GM21717 (cell line): ENCODE results near the gene CCDC78.

Experiments used
- ATAC-seq: cut with Tn5 transposase; IDR thresholded peaks from one replicate; pipeline ENCODE4 v1.9.1; 2021; ENCODE audit warnings: mild to moderate bottlenecking, moderate library complexity; ENCODE audit not compliant: unreplicated experiment

The CCDC78 gene

GRCh38 chr16:679814-680624 is 46.2 kb downstream of the CCDC78 start, which contains the start of gene STUB1:
Gene STUB1, plus strand, starts transcription at chr16:680410. Its CDS starts 116 bp downstream, at chr16:680526.
- ATAC-seq = peak; percentile 31

DNA sequence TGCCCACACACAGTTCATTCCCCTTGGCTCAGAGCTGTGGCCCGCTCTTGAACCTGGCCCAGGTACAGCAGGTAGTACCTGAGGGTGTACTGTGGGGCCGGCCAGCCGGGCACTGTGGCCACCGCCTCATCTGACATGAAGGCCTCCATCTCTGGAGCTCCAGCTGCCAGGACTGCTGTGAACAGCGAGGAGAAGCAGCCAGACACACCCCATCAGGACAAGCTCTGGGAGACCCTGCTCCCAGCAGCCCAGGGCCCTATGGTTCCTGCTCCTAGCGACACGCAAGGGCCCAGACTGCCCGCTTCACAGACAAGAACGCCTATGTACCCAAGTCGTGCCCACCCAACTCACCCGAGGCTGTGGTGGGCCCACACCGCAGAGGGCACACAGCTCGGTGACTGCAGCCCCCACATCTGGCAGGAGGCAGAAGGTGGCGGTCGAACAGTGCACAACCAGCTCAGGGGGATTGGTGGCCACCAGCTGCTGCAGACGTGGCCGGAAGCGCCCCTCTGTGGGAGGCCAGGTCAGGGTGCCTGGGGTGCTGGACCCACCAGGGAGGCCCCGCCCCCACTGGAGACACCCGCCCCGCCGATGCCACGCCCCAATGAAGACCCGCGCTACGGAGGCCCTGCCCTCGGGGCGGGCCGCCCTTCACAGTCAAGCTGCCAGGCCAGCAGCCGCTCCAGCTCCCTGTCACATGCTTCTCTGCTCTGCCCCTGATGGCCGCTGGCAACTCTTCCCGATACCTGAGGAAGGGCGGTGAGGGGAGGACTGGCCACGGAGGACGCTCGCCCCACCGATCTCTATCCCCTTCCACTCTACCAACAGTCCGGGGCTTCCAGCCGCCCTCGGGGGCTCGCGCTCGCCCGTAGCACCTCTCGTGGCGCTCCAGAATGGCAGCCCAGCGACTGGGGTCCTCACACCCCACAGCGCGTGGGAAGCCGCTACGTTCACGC is 47.1 kb downstream of the CCDC78 start:
- ATAC-seq = no peak

DNA sequence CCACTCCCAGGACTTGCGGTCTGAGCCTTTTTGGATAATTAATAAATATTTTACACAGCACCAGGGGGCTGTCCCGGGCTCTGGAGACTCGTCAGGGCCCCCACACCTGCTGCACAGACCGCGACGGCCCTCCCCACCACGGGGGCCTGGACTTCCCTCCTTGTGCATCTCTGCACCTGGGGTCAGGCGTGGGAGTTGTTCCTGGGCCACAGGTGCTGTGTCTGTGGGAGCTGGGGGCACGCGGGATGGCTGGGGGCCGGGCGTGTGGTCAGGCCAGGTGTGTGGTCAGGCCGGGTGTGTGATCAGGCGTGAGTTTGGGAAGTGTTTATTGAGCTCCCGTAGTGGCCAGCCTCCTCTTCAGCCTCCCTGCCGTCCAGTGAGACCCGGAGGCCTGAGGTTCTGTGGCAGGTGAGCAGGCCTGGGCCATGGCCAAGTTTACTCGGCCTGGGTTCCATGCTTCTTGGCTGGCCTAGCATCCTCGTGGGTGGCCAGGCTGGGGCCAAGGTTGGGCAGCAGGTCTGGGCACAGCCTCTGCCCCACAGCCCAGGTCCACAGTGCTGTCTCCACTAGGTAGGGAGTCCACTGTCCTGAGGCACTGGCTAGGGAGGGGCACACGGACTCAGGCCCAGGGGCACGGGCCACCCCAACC is 47.9 kb downstream of the CCDC78 start:
- ATAC-seq = no peak

- no peak for ATAC-seq
These were observed 48.7 kb downstream of the CCDC78 start for GRCh38 chr16:677316-678190.

GRCh38 chr16:676913-677312 is 49.3 kb downstream of the CCDC78 start:
- ATAC-seq = no peak

- ATAC-seq = no peak
These were observed 49.7 kb downstream of the CCDC78 start for GRCh38 chr16:676565-676902.

DNA sequence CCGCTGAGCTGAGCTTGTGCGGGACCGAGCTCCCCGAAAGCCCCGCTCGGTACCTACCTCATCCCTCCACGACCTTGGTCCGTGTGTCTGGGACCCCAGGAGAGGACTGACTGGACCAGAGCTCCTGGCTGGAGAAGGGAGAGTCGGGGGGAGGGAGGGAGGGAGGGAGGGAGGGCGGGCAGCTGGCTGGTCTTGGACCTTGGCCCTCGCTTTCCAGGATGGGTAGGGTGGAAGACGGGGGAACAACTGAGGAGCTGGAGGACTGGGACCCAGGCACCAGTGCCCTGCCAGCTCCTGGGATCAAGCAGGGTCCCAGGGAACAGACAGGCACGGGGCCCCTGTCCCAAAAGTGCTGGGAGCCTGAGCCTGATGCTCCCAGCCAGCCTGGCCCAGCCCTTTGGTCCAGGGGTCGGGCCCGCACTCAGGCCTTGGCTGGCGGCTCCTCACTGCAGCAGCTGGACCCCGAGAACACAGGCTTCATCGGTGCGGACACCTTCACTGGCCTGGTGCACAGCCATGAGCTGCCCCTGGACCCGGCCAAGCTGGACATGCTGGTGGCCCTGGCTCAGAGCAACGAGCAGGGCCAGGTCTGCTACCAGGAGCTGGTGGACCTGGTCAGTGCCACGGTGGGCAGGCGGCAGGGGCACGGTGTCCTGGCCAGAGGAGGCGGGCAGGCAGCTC is 50.2 kb downstream of the CCDC78 start:
- no peak for ATAC-seq

GRCh38 chr16:674968-675883 is 51.0 kb downstream of the CCDC78 start, which contains the start of gene RHBDL1:
Gene RHBDL1, plus strand, starts transcription at chr16:675671. Its CDS starts 120 bp downstream, at chr16:675791.
- no peak for ATAC-seq

DNA sequence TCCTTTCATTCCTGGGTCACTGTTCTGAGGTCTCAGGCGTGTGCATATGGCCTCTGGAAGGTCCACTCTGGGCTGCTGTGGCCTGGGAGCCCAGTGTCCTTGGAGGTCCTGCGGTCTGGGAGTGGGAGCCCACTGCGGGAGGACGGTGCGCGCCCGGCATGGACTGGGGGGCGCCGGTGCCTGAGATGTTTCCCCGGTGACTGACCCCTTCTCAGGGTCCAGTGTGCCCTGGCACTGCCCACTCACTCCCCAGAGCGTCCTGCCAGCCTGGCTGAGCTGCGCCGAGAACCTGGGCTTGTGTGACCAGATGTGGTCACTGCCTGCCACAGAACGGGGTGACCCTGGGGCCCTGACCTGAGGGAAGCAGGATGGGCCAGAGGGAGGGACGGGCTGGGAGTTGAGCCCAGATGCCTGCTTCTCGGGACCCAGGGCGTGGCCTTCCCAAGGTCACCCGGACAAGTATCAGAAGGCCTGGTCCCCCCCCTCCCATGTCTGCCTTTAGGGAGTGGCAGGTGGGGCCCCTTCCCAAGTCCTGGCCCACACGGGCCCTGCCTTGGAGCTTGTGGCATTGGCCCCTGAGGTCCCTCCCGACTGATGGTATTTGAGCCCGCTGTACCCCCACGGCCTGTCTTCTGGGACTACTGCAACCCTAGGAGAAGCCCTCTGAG is 51.9 kb downstream of the CCDC78 start:
- ATAC-seq = no peak

DNA sequence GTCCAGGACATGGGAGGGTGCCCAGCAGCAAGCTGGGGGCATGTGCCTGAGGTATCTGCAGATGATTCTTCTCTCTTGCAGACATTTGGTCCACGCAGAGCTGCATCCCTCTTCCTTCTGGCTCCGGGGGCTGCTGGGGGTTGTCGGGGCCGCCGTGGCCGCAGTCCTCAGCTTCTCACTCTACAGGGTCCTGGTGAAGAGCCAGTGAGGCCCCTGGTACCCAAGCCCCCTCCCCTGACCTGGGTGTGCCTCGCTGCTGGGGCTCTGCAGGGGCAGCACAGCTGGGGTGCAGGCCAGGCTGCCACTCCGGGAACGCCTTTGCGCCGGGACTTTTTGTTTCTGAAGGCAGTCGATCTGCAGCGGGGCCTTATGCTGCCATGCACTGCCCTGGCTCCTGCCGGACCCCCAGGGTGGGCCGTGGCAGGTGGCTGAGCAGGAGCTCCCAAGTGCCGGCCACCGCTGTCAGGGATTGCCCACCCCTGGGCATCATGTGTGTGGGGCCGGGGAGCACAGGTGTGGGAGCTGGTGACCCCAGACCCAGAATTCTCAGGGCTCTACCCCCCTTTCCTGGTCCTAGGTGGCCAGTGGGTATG is 52.7 kb downstream of the CCDC78 start:
- no peak for ATAC-seq

GRCh38 chr16:672851-673250 is 53.4 kb downstream of the CCDC78 start:
- no peak for ATAC-seq
